Stimulated activated CD4-positive, alpha-beta T cell treated with anti-CD3 and anti-CD28 coated beads, TNF-alpha, amount 100 ng/mL, for 4 hours (primary cell): ENCODE data around the gene KLK15.

Experiments
- DNase-seq, 3 experiments: peaks; one replicate each; pipeline ENCODE4 v3.0.0-alpha.2; 2020; ENCODE audit warnings: low read depth in 3 of 3

KLK15 gene

DNA sequence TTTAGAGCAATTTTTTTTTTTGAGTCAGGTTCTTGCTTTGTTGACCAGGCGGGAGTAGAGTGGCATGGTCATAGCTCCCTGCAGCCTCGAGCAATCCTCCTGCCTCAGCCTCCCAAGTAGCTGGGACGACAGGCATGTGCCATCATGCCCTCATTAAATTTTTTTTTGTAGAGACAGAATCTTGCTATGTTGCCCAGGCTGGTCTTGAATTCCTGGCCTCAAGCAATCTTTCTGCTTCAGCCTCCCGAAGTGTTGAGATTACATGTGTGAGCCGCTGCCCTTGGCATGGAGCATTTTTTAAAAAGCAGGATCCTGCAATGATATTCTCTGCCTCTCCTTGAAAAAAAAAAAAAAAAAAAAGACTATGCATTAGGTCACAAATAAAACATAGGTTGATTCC lies 57.2 kb downstream of the KLK15 start:
- DNase-seq = no peak
